ENCODE measurements around the gene C11orf71.

Gene C11orf71

DNA sequence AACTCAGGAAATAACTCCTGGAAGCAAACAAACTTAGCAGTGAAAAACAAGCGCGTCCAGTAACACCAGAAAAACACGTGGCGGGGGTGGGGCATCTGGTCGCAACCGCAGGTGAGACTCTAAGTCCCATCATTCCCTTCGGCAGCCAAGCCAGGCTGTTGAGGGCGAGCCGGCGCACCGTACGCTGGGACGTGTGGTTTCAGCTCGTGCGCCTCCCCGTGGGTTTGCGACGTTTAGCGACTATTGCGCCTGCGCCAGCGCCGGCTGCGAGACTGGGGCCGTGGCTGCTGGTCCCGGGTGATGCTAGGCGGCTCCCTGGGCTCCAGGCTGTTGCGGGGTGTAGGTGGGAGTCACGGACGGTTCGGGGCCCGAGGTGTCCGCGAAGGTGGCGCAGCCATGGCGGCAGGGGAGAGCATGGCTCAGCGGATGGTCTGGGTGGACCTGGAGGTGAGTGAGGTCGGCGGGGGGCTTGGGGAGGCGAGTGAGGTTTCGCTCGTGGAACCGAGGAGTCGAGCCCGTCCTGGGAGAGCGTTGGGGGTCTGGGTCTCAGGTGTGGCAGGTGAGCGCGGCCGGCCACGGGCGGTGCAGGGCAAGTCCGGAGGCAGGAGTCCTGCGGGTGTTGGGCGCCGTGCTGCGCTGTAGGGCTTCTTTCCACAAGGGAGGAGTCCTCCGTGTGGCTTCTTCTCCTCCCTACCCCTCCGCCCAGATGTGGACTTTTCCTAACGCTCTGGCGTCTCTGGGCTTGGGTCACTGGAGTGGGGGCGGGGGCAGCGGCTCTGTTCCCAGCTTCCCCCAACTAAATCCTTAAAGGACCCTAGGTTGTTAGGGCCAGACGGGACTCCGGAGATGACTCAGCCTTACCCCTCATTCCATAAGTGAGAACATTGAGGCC, 39.2 kb upstream of the C11orf71 start, which contains the start of gene REXO2:
TSS of gene REXO2 (plus strand) at position 239 of the 892 bp plus-strand sequence. CDS start at position 301, 62 bp downstream.
- Histone ChIP-seq H3K27me3 (ENCODE audit: low read depth, low read length) (no peaks in the 10 kb centered on the region), H3K9me3 (ENCODE audit: control insufficient read depth in 1 of 2, low read length in 2 of 2) (no peaks in the 10 kb centered on the region), H3K36me3 (ENCODE audit: control insufficient read depth in 1 of 2, insufficient read depth in 2 of 2, low read length in 2 of 2) (peaks cover 9% of the 10 kb centered on the region in 2 donors), H3K4me3 (ENCODE audit: low read depth in 1 of 2, low read length in 2 of 2) (peak within 1 kb of the TSS; percentile 74 to 95), H3K27ac (ENCODE audit: low read length) (peak within 1 kb of the TSS; percentile 80), H3K4me1 (ENCODE audit: control insufficient read depth in 1 of 2, insufficient read depth in 2 of 2, low read length in 2 of 2) (peaks cover 0 to 16% of the 10 kb centered on the region in 2 donors)

DNA sequence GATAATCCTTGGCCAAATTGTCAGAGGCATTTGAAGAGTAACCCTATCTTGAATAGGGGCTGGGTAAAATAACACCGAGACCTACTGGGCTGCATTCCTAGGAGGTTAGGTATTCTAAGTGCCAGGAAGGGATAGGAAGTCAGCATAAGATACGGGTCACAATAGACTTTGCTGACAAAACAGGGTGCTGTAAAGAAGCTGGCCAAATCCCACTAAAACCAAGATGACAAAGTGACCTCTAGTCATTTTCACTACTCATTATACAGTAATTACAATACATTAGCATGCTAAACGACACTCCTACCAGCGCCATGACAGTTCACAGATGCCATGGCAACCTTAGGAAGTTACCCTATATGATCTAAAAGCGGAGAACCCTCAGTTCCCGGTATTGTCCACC, 38.0 kb upstream of the C11orf71 start:
- H3K4me3 ChIP-seq (ENCODE audit: low read depth in 1 of 2, low read length in 2 of 2): peak overlapping the region in 1 of 2 donors; percentile 74
- H3K27ac ChIP-seq (ENCODE audit: low read length): no peak overlapping the region
- peaks cover 0 to 9% of the 10 kb centered on the region in 2 donors for H3K36me3 ChIP-seq (ENCODE audit: control insufficient read depth in 1 of 2, insufficient read depth in 2 of 2, low read length in 2 of 2)
- H3K4me1 ChIP-seq (ENCODE audit: control insufficient read depth in 1 of 2, insufficient read depth in 2 of 2, low read length in 2 of 2): peaks cover 0 to 16% of the 10 kb centered on the region in 2 donors
- H3K27me3 ChIP-seq (ENCODE audit: low read depth, low read length): no peaks in the 10 kb centered on the region
- no peaks in the 10 kb centered on the region for H3K9me3 ChIP-seq (ENCODE audit: control insufficient read depth in 1 of 2, low read length in 2 of 2)

DNA sequence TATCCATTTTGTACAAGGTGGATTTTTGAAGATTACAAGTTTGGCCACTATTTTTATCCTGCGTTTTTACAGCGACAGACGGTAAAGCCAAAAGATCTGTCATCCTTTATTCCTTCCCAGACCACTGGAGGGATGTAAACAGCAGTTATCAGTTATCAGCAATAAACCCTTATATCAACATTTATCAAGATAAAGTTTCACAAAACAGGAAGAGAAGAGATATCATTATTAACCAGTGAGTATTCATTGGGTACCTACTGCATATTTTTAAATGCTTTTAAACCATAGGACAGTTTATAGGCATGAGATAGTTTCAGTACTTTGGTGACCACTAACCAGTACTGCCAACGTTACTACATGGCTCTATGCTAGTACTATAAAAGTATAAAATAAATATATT, 33.1 kb upstream of the C11orf71 start:
- no peaks in the 10 kb centered on the region for H3K36me3 ChIP-seq (ENCODE audit: control insufficient read depth in 1 of 2, insufficient read depth in 2 of 2, low read length in 2 of 2)
- H3K4me3 ChIP-seq (ENCODE audit: low read depth in 1 of 2, low read length in 2 of 2): no peak overlapping the region
- no peak overlapping the region for H3K27ac ChIP-seq (ENCODE audit: low read length)
- no peaks in the 10 kb centered on the region for H3K9me3 ChIP-seq (ENCODE audit: control insufficient read depth in 1 of 2, low read length in 2 of 2)
- no peaks in the 10 kb centered on the region for H3K4me1 ChIP-seq (ENCODE audit: control insufficient read depth in 1 of 2, insufficient read depth in 2 of 2, low read length in 2 of 2)
- no peaks in the 10 kb centered on the region for H3K27me3 ChIP-seq (ENCODE audit: low read depth, low read length)

DNA sequence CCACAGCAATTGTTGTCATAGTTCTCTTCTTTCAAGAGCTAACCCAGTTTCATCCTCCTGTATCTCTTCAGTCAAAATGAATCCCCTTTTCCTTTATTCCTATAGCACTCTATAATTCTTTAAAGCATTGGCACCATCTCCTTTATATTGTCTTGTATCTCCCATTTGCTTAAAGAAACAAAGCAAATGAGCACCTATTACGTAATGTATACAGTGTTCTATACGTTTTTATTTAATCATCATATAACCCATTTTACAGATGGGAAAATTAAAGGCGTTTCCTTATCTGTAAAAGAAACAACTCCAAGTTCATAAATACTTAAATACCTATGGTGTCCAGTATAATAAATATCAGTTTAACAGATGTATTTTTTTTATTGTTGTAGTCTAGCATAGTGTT, 32.6 kb upstream of the C11orf71 start:
- no peaks in the 10 kb centered on the region for H3K36me3 ChIP-seq (ENCODE audit: control insufficient read depth in 1 of 2, insufficient read depth in 2 of 2, low read length in 2 of 2)

DNA sequence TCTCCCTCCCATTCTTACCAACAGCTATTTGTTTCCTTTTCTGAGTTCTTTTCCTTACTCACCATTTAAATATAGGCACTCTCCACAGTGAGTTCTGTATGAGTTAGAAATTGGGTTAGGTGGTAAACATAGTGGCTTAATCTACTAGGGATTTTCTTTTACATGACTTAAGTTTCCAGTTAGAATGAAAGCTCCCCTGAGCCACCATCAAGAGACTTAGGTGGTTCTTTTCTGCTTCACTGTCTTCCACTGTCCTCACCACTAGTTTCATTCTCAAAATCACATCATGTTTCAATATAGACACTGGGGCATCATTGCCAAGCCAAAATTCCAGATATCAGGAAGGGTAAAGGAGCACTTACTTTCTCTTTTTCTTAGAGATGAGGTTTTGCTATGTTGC, 30.0 kb upstream of the C11orf71 start:
- Histone ChIP-seq H3K36me3 (ENCODE audit: control insufficient read depth in 1 of 2, insufficient read depth in 2 of 2, low read length in 2 of 2) (peaks cover 0 to 3% of the 10 kb centered on the region in 2 donors), H3K4me1 (ENCODE audit: control insufficient read depth in 1 of 2, insufficient read depth in 2 of 2, low read length in 2 of 2) (no peaks in the 10 kb centered on the region), H3K9me3 (ENCODE audit: control insufficient read depth in 1 of 2, low read length in 2 of 2) (no peaks in the 10 kb centered on the region), H3K27ac (ENCODE audit: low read length) (no peak overlapping the region), H3K27me3 (ENCODE audit: low read depth, low read length) (no peaks in the 10 kb centered on the region), H3K4me3 (ENCODE audit: low read depth in 1 of 2, low read length in 2 of 2) (no peak overlapping the region)

More for the DNA sequence above, 32.6 kb upstream of the C11orf71 start:
- H3K27me3 ChIP-seq (ENCODE audit: low read depth, low read length): no peaks in the 10 kb centered on the region
- no peaks in the 10 kb centered on the region for H3K9me3 ChIP-seq (ENCODE audit: control insufficient read depth in 1 of 2, low read length in 2 of 2)
- no peaks in the 10 kb centered on the region for H3K4me1 ChIP-seq (ENCODE audit: control insufficient read depth in 1 of 2, insufficient read depth in 2 of 2, low read length in 2 of 2)
- H3K27ac ChIP-seq (ENCODE audit: low read length): no peak overlapping the region
- H3K4me3 ChIP-seq (ENCODE audit: low read depth in 1 of 2, low read length in 2 of 2): no peak overlapping the region

DNA sequence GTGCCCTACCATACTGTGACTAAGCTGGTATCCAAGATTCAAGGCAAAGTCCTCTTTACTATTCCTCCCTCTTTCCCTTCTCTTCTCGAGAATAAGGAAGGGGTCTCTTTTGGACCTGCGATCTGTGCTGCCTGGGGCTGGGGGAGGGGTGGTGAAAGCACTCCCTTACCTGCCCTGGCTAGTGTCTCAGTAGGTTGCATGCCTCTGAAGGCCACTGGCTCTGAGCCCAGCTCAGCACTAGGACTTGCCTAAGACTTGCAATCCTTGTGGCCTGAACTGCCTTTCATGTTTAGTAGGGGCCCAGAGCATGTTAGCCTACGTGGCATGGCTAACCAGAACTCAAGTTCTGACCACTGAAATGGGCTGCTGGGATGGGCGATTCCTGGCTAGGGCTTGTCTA, 26.0 kb upstream of the C11orf71 start:
- no peaks in the 10 kb centered on the region for H3K4me1 ChIP-seq (ENCODE audit: control insufficient read depth in 1 of 2, insufficient read depth in 2 of 2, low read length in 2 of 2)
- peaks cover 0 to 3% of the 10 kb centered on the region in 2 donors for H3K36me3 ChIP-seq (ENCODE audit: control insufficient read depth in 1 of 2, insufficient read depth in 2 of 2, low read length in 2 of 2)
- H3K9me3 ChIP-seq (ENCODE audit: control insufficient read depth in 1 of 2, low read length in 2 of 2): no peaks in the 10 kb centered on the region
- no peak overlapping the region for H3K27ac ChIP-seq (ENCODE audit: low read length)
- no peaks in the 10 kb centered on the region for H3K27me3 ChIP-seq (ENCODE audit: low read depth, low read length)
- no peak overlapping the region for H3K4me3 ChIP-seq (ENCODE audit: low read depth in 1 of 2, low read length in 2 of 2)

DNA sequence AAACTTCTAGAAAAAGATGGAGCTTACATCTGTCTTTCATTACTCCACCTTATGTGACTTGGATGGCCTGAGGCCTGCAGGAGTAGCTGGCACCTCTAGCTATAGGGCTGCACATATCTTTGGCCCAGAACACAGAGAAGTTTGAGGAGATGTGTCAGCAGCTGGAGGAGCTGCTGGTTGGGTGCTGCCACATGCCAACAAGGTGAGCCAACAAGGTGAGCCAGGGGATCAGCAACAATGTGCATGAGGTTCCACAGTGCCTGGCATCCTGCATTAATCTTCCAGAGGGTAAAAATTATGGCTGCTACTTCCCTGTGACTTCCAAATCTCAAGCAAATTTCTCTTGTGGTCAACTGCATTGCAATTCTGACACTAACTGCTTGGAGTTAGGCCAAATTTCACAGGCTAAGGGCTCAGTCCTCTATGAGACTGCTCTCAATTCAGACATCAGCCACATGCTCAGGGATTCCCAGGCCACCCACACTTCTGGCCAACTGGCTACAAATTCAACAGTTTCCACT, 16.2 kb upstream of the C11orf71 start:
- Histone ChIP-seq H3K9me3 (ENCODE audit: control insufficient read depth in 1 of 2, low read length in 2 of 2) (no peaks in the 10 kb centered on the region), H3K27me3 (ENCODE audit: low read depth, low read length) (no peaks in the 10 kb centered on the region), H3K4me3 (ENCODE audit: low read depth in 1 of 2, low read length in 2 of 2) (no peak overlapping the region), H3K4me1 (ENCODE audit: control insufficient read depth in 1 of 2, insufficient read depth in 2 of 2, low read length in 2 of 2) (no peaks in the 10 kb centered on the region), H3K36me3 (ENCODE audit: control insufficient read depth in 1 of 2, insufficient read depth in 2 of 2, low read length in 2 of 2) (no peaks in the 10 kb centered on the region), H3K27ac (ENCODE audit: low read length) (no peak overlapping the region)

DNA sequence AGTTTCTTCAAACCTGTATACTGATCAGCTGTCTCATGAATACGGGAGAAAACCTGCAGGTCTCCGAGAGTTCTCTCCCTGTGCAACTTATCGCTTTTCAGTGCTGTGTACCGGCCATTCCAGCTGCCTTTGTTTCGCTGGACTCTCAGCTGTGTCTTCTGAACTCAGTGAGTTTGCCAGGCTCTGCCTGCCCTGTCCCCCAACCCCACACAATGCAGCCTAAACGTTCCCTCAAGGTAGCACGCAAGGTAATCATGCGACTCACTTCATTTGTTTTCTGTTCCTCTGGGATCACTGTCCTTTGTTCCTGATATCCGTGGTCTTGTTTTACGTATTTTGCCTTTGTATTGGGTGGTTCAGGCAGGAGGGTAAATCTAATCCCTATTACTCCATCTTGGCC, 13.6 kb upstream of the C11orf71 start:
- Histone ChIP-seq H3K36me3 (ENCODE audit: control insufficient read depth in 1 of 2, insufficient read depth in 2 of 2, low read length in 2 of 2) (peaks cover 9 to 19% of the 10 kb centered on the region in 2 donors), H3K27me3 (ENCODE audit: low read depth, low read length) (no peaks in the 10 kb centered on the region), H3K4me3 (ENCODE audit: low read depth in 1 of 2, low read length in 2 of 2) (no peak overlapping the region), H3K27ac (ENCODE audit: low read length) (no peak overlapping the region), H3K9me3 (ENCODE audit: control insufficient read depth in 1 of 2, low read length in 2 of 2) (no peaks in the 10 kb centered on the region), H3K4me1 (ENCODE audit: control insufficient read depth in 1 of 2, insufficient read depth in 2 of 2, low read length in 2 of 2) (no peaks in the 10 kb centered on the region)

DNA sequence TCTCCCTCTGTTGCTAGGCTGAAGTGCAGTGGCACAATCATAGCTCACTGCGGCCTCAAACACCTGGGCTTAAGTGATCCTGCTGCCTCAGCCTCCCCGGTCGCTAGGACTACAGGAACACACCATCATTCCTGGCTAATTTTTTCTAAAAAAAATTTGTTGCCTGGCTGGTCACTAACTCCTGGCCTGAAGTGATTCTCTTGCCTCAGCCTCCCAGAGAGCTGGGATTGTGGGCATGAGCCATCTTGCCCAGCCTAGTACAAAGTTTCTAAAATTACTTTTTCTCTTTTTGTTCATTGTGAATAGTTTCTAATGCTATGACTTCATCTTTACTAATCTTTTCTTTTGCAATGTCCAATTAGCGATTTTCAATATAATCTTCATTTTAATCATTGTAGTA, 12.6 kb upstream of the C11orf71 start:
- Histone ChIP-seq H3K4me1 (ENCODE audit: control insufficient read depth in 1 of 2, insufficient read depth in 2 of 2, low read length in 2 of 2) (no peaks in the 10 kb centered on the region), H3K27me3 (ENCODE audit: low read depth, low read length) (no peaks in the 10 kb centered on the region), H3K4me3 (ENCODE audit: low read depth in 1 of 2, low read length in 2 of 2) (no peak overlapping the region), H3K36me3 (ENCODE audit: control insufficient read depth in 1 of 2, insufficient read depth in 2 of 2, low read length in 2 of 2) (peaks cover 12 to 22% of the 10 kb centered on the region in 2 donors), H3K27ac (ENCODE audit: low read length) (no peak overlapping the region), H3K9me3 (ENCODE audit: control insufficient read depth in 1 of 2, low read length in 2 of 2) (no peaks in the 10 kb centered on the region)

DNA sequence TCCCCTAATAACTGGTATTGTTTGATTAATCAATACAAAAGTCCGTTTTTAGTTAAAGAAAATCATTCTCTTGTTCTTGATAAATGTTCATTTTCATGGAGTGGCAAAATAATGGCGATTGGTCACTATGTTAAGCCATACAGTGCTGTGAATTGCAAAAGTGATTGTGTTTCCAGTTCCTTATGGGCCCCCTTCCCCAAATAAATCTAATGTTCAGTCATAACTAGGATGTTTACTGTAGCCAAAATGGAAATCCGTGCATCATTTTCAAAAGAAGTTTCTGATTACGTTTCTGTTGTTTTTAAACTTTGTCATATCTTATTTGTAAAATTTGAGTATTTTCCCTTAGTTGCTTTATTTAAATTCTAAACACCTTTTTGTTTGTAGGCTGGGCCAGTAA, 1.0 kb upstream of the C11orf71 start:
- H3K4me1 ChIP-seq (ENCODE audit: control insufficient read depth in 1 of 2, insufficient read depth in 2 of 2, low read length in 2 of 2): peaks cover 14 to 15% of the 10 kb centered on the region in 2 donors
- H3K36me3 ChIP-seq (ENCODE audit: control insufficient read depth in 1 of 2, insufficient read depth in 2 of 2, low read length in 2 of 2): peaks cover 13 to 18% of the 10 kb centered on the region in 2 donors
- no peaks in the 10 kb centered on the region for H3K9me3 ChIP-seq (ENCODE audit: control insufficient read depth in 1 of 2, low read length in 2 of 2)
- H3K27ac ChIP-seq (ENCODE audit: low read length): peak overlapping the region; percentile 100
- peak overlapping the region; percentile 71 to 96 for H3K4me3 ChIP-seq (ENCODE audit: low read depth in 1 of 2, low read length in 2 of 2)
- no peaks in the 10 kb centered on the region for H3K27me3 ChIP-seq (ENCODE audit: low read depth, low read length)

DNA sequence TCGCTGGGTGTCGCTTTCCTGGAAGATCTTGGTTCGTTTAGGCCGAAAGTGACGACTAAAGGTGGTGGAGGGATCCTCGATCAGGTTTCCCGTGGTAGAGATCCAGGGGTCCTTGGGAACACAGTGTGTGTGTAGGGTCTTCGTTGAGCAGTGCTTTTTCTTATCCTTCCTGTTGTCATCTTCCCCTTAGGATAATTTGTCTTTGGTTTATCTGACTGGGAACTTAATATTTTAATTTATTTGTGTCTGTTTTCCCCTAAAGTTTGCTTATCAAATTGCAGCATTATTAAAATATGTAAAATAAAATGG, 558 bp upstream of the C11orf71 start:
- Histone ChIP-seq H3K36me3 (ENCODE audit: control insufficient read depth in 1 of 2, insufficient read depth in 2 of 2, low read length in 2 of 2) (peaks cover 9 to 15% of the 10 kb centered on the region in 2 donors), H3K27ac (ENCODE audit: low read length) (peak overlapping the region; percentile 100), H3K9me3 (ENCODE audit: control insufficient read depth in 1 of 2, low read length in 2 of 2) (no peaks in the 10 kb centered on the region), H3K4me1 (ENCODE audit: control insufficient read depth in 1 of 2, insufficient read depth in 2 of 2, low read length in 2 of 2) (peaks cover 14 to 15% of the 10 kb centered on the region in 2 donors), H3K4me3 (ENCODE audit: low read depth in 1 of 2, low read length in 2 of 2) (peak overlapping the region; percentile 71 to 96), H3K27me3 (ENCODE audit: low read depth, low read length) (no peaks in the 10 kb centered on the region)
